HL-60 (cell line): Measurements from ENCODE around the gene TGIF1.

Experiments used
- DNase-seq, 2 experiments: peaks; one replicate each; pipeline ENCODE4 v3.0.0-alpha.2; 2010 to 2020; ENCODE audit warnings: low read depth in 1 of 2, low spot score in 1 of 2
- H3K27ac ChIP-seq: fragments of 250-450 bp; sonication (Bioruptor Pico); replicated peaks from 2 replicates; pipeline ENCODE4 v1.5.1; 2020; ENCODE audit warnings: mild to moderate bottlenecking, moderate library complexity
- H3K27me3 ChIP-seq: fragments of 250-450 bp; sonication (Bioruptor Pico); 2 replicates; pipeline ENCODE4 v1.5.1; 2021; ENCODE audit warnings: mild to moderate bottlenecking, moderate library complexity; ENCODE audit not compliant: insufficient read depth, poor library complexity, severe bottlenecking
- H3K4me3 ChIP-seq: replicated peaks from 2 replicates; pipeline ENCODE4 v1.5.1; 2011; ENCODE audit warnings: mild to moderate bottlenecking, control low read depth, low read length; ENCODE audit not compliant: insufficient read depth
- GABPA ChIP-seq: IDR thresholded peaks from 2 replicates; pipeline ENCODE4 v1.6.1; 2012; ENCODE audit warnings: low read depth
- POLR2AphosphoS5 ChIP-seq: IDR thresholded peaks from 2 replicates; pipeline ENCODE4 v1.6.1; 2012; ENCODE audit warnings: low read depth
- SPI1 ChIP-seq: IDR thresholded peaks from 2 replicates; pipeline ENCODE4 v1.6.1; 2012; ENCODE audit warnings: low read depth, mild to moderate bottlenecking, borderline replicate concordance
- TF ChIP-seq, protein P1 (sequence below): IDR thresholded peaks from one replicate; pipeline ENCODE4 v1.5.1; 2011; ENCODE audit warnings: low read length, control low read depth, inconsistent platforms; ENCODE audit not compliant: insufficient read depth
- TF ChIP-seq, protein P2 (sequence below): IDR thresholded peaks from 2 replicates; pipeline ENCODE4 v1.6.1; 2012; ENCODE audit warnings: low read depth; ENCODE audit not compliant: insufficient replicate concordance

The TGIF1 gene

DNA sequence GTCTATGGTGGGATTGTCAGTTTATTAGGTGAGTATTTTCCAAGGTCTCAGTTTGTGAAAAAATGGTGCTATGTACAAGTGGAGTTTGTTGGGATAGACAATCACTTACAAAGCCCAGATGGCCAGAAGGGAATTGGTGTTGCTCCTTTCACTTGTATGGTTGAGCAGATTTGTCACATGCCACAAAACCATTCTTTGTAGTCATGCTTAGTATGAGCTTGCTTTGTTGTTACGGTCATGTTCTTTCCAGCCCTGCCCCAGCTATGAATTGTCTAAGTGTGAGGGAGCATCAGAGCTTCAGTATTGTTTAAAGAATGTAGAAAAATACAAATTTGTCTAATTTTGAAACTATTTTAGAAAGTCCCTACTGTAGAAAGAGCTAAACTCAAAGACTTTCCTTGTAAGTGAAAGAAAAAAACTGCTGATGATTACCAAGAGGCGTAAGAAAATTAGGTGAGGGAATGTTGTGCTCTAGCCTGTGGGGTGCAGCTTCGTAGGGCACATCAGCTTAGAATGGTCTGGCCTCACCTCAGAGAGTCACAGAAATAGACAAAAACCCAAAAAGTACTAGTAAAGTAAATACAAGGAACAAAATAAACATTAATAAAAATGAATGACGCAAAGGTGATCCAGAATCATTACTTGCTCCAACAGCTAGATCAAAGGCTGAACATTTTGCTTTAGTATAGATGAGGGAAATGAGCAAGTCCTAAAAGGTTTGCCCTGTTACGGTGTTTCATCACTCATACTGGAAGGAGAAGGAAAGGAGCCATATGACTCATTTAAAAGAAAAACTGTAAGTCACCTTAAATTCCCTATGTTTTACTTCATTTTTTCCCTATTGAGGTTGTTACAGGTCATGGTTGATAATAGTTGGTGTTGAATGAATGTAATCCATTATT, 9.2 kb downstream of the TGIF1 start:
- TF ChIP-seq SPI1, result no peak
- no peak for DNase-seq
- H3K27me3 ChIP-seq, result no peaks in the 10 kb centered on the region
- H3K4me3 ChIP-seq, result no peak overlapping the region
- no peak overlapping the region for H3K27ac ChIP-seq

DNA sequence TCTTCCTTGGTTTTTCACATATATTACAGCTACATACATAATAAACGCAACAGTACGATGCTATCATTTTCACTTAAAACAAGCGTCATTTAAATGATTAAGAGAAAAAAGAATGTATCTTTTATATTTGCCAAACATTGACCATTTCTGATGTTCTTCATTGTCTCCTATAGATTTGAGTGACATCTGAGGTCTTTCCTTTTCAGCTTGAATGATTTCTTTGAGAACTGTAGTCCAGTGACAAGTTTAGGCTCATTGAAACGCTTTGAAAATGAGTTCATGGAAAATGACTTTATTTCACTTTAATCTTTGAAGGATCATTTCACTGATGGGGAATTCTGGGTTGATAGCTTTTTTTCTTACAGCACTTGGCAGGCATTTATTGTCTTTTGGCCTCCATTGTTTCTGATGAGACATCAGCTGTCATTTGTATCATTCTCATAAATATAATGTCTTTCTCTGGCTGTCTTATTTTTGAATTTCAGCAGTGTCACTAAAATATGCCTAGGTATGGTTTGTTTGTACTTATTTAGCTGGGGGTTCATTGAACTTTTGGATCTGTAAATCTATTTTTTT, 10.9 kb downstream of the TGIF1 start:
- DNase-seq, result no peak
- H3K27ac ChIP-seq, result no peak overlapping the region
- no peaks in the 10 kb centered on the region for H3K27me3 ChIP-seq
- TF ChIP-seq, protein P1, sequence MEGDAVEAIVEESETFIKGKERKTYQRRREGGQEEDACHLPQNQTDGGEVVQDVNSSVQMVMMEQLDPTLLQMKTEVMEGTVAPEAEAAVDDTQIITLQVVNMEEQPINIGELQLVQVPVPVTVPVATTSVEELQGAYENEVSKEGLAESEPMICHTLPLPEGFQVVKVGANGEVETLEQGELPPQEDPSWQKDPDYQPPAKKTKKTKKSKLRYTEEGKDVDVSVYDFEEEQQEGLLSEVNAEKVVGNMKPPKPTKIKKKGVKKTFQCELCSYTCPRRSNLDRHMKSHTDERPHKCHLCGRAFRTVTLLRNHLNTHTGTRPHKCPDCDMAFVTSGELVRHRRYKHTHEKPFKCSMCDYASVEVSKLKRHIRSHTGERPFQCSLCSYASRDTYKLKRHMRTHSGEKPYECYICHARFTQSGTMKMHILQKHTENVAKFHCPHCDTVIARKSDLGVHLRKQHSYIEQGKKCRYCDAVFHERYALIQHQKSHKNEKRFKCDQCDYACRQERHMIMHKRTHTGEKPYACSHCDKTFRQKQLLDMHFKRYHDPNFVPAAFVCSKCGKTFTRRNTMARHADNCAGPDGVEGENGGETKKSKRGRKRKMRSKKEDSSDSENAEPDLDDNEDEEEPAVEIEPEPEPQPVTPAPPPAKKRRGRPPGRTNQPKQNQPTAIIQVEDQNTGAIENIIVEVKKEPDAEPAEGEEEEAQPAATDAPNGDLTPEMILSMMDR, result no peak
- TF ChIP-seq, protein P2, sequence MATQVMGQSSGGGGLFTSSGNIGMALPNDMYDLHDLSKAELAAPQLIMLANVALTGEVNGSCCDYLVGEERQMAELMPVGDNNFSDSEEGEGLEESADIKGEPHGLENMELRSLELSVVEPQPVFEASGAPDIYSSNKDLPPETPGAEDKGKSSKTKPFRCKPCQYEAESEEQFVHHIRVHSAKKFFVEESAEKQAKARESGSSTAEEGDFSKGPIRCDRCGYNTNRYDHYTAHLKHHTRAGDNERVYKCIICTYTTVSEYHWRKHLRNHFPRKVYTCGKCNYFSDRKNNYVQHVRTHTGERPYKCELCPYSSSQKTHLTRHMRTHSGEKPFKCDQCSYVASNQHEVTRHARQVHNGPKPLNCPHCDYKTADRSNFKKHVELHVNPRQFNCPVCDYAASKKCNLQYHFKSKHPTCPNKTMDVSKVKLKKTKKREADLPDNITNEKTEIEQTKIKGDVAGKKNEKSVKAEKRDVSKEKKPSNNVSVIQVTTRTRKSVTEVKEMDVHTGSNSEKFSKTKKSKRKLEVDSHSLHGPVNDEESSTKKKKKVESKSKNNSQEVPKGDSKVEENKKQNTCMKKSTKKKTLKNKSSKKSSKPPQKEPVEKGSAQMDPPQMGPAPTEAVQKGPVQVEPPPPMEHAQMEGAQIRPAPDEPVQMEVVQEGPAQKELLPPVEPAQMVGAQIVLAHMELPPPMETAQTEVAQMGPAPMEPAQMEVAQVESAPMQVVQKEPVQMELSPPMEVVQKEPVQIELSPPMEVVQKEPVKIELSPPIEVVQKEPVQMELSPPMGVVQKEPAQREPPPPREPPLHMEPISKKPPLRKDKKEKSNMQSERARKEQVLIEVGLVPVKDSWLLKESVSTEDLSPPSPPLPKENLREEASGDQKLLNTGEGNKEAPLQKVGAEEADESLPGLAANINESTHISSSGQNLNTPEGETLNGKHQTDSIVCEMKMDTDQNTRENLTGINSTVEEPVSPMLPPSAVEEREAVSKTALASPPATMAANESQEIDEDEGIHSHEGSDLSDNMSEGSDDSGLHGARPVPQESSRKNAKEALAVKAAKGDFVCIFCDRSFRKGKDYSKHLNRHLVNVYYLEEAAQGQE, result no peak
- TF ChIP-seq GABPA (no peak), SPI1 (no peak), POLR2AphosphoS5 (no peak)
- H3K4me3 ChIP-seq, result no peak overlapping the region

DNA sequence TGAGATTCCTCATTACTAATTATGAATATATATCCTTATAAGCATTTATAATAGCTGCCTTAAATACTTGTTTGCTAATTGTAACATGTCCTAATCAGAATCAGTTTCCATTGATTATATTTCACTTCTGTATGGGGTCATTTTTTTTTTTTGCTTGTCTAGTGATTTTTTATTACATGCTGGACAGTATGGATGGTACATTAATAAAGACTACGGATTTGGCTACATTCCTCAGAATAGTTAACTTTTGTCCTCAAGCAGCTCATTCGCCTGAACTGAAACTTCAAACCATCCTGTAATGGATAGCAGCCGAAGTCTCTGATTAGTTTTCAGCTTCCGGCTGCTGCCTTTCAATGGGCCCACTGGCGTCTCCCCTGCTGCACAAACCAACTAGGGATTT, 11.7 kb downstream of the TGIF1 start:
- DNase-seq, result no peak
- no peak overlapping the region for H3K27ac ChIP-seq
- no peak for TF ChIP-seq SPI1
- TF ChIP-seq GABPA, result no peak
- no peak for TF ChIP-seq POLR2AphosphoS5
- TF ChIP-seq, protein P2, result no peak
- TF ChIP-seq, protein P1, result no peak
- H3K27me3 ChIP-seq, result no peaks in the 10 kb centered on the region
- no peak overlapping the region for H3K4me3 ChIP-seq

DNA sequence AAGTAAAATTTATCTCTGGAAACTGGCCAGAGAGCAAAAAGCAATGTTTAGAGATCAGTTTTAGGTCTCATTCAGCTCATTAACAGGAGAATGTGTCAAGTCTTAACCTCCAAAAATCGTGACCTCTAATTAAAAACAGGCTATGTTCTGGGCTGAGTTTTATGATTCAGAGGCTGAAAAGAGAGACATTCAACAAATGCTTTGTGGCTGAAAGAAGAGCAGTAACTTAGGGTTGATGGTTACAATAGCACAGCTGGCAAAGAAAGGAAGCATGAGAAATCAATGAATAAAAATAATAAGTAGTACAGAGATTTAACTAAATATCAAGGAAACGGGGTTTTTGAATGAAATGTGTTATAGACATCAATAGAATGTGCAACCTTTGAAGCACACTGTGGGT, 13.1 kb downstream of the TGIF1 start:
- DNase-seq, result no peak
- H3K27me3 ChIP-seq, result no peaks in the 10 kb centered on the region
- no peak for TF ChIP-seq GABPA
- TF ChIP-seq, protein P1, result no peak
- TF ChIP-seq, protein P2, result no peak
- H3K4me3 ChIP-seq, result no peak overlapping the region
- H3K27ac ChIP-seq, result no peak overlapping the region
